ENCODE measurements around the gene BAIAP2.

Gene BAIAP2, protein sequence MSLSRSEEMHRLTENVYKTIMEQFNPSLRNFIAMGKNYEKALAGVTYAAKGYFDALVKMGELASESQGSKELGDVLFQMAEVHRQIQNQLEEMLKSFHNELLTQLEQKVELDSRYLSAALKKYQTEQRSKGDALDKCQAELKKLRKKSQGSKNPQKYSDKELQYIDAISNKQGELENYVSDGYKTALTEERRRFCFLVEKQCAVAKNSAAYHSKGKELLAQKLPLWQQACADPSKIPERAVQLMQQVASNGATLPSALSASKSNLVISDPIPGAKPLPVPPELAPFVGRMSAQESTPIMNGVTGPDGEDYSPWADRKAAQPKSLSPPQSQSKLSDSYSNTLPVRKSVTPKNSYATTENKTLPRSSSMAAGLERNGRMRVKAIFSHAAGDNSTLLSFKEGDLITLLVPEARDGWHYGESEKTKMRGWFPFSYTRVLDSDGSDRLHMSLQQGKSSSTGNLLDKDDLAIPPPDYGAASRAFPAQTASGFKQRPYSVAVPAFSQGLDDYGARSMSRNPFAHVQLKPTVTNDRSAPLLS

DNA sequence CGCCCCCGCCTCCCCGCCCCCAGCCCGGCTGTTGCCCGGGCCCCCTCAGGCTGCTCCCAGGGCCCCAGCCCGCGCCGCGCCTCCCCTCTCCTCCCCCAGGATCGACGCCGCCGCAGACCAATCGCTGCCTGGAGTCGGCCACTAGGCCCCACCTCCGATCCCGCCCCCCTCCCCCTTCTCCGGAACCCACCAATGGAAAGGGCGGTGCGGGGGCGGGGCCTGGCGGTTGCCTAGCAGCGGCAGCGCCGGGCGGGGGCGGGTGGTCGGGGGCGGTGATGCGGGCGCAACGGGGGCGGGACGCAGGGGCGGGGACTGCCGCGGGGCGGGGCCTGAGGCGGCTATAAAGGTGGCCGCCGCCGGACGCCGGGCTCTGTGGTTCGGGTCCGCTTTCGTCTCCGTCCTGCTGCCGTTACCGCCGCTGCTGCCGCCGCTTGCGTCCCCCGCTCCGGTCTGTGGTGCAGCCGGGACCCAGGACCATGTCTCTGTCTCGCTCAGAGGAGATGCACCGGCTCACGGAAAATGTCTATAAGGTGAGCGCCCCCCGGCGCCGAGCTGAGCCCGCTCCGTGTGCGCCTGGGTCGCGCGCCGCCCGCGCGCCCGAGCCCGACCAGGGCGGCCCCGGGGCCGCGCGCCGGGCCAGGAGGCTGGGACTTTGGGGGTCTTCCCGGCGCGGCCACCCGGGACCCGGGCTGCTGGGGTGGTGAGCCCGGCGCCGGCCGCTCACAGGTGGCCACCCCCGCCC is at the start of gene BAIAP2:
Gene BAIAP2, plus strand, starts transcription at position 373 of the 742 bp plus-strand sequence. Its CDS starts 104 bp downstream, at position 477.
- peak; percentile 98 for DNase-seq

DNA sequence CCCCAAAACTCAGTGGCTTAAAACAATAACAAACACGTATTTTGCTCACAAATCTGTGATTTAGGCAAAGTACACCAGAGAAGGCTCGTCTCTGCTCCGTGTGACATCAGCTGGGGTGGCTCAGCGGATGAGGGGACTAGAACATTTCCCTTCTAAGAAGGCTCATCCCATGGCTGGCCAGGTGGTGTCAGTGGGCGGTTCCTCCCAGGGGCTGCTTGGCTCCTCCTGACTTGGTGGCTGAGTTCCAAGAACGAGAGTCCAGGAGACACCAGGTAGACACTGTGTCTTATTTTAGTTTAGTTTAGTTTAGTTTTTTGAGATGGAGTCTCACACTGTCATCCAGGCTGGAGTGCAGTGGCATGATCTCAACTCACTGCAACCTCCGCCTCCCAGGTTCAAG is 48.9 kb upstream of the BAIAP2 start:
- DNase-seq, result no peak

DNA sequence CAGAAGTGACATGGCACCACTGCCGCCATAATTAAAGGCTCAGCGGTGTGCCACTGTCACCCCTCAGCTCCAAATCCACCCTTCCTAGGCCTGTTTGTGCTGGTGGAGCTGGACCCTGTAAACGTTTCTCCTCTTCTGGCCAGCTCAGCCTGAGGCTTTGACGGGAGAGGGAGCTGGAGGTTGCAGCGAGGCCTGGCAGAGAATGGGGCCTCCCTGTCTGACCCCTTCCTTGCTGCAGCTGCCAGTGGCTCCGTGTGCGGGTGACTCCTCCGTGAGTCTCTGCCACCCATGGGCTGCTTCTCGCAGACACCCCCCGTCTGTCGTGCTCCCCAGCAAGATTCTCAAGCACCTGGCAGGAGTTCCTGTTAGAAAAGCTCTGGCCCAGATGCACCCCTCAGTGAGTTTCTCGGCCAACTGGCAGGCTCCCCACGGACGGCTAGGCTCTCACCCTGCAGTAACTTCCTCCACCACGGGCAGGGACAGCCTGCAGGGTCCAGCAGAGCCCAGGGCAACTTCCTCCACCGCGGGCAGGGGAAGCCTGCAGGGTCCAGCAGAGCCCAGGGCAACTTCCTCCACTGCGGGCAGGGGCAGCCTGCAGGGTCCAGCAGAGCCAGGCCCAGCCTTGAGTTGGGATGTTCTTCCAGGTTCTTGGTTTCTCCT is 48.0 kb upstream of the BAIAP2 start:
- no peak for DNase-seq

DNA sequence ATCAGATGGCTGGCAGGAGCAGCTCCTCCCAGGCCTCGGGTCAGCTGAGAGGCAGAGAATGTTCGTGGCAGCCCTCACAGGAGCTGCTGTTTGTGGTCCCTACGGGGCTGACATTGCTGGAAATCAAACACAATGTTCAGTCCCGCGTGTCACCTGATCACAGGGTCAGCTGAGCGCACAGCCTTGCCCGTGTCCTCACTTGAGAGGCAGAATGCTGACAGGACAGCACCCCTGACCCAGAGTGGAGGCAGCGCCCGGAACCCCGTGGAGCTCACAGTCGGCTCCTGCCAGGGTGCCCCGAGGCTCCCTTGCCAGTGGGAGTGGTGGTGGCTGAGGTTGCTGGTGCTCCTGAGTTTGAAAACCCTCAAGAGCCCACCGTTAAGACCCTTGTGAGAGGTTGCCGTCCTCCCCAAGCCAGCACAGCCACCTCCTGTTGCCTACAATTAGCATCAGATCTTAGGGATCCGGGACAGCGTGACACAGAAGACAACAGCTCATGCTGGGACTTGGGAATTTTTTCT is 47.0 kb upstream of the BAIAP2 start:
- no peak for DNase-seq

DNA sequence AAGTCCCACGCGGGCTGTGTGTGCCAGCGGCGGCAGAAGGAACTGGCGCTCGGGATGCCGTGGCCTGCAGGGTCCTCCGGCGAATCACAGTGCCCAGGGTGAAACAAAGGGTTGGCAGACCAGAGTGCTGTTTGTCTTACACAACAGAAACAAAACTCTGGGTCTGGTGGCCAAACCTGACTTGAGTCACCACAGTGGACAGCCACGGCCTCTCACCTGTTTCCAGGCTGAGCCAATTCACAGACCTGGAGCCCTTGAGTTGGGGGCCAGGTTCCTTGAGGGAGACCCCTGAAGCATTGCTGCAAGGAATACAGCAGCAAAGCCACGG is 45.4 kb upstream of the BAIAP2 start:
- DNase-seq, result no peak

DNA sequence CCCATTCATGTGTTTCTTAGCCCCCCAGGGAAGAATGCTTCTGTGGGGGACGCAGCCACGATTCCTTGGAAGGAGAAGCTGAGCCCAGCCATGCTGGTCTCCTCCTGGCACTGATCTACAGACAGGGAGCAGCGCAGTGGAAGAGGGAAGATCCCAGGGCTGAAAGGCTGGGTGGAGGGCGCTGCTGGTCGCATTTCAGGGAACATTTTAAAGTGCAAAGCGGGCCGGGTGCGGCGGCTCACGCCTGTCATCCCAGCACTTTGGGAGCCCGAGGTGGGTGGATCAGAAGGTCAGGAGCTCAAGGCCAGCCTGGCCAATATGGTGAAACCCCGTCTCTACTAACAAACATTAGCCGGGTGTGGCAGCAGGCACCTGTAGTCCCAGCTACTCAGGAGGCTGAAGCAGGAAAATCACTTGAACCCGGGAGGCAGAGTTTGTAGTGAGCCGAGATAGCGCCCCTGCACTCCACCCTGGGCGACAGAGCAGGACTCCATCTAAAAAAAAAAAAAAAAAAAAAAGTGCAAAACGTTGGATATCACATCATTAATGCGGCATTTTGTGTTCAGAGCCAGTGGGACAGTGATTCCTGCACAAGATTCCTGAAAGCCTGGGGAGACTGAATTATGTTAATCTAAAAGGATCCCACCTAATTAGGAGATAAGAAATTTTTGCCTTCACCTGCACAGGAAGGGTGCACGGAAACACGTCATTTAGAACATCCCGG is 43.9 kb upstream of the BAIAP2 start:
- no peak for DNase-seq

DNA sequence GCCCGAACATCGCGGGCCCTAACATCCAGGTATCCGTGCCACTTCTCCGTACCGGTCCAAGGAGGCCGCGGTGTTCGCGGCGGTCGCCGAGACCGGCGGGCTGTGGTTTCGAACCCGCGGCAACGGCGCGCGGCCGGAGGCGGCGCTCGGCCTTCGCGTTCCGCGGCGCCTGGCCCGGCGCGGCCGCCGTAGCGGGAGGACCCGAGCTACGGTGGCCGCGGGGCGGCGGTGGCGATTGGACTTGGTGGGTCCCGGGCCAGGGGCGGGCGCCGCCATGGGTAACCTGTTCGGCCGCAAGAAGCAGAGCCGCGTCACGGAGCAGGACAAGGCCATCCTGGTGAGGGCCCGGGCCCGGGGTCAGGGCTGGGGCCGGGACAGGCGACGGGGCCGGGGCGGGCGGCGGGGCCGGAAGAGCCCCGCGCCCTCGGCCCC is 43.3 kb upstream of the BAIAP2 start, which contains the start of gene CHMP6:
Gene CHMP6, plus strand, starts transcription at position 197 of the 432 bp plus-strand sequence. Its CDS starts 78 bp downstream, at position 275.
- DNase-seq, result peak; percentile 67

DNA sequence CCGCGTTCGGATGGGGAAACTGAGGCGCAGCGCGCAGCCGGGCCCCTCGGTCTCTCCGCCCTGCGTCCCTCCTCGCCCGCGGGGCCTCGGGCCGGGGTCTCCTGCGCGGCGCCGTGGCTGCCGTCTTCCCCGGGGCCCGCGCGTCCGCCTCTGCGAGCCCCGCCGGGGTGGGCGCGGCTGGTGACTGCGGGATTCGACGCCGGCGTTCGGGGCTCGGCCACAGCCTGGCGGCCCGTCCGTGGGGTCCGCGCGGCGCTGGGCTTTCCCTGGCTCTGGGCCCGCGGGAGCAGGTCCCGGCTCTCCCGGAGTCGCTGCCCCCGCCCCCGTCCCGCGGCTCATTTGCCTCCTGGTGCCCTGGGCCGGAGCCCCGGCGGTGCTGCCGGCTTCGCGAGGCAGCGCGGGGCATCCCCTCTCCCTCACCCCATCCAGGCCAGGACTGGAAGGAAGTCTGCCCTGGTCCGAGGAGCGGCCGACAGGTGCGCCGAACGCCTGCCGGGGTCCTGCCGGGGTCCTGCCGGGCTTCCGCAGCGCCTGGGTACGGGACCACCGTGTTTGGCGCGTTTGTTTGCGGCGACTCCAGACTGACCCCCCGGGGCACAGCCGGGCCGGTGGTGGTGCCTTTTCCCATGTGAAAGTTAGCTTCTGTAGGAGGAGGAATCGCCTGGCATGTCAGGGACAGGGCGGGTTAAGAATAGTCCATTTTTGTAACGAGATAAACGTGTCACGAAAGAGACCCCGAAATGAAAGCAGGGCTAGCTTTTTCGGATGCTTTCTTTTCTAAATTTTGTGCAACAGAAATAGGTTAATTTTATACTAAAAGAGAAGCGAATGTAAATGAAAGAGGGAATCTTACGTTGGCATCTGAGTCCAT is 42.6 kb upstream of the BAIAP2 start:
- DNase-seq, result no peak

DNA sequence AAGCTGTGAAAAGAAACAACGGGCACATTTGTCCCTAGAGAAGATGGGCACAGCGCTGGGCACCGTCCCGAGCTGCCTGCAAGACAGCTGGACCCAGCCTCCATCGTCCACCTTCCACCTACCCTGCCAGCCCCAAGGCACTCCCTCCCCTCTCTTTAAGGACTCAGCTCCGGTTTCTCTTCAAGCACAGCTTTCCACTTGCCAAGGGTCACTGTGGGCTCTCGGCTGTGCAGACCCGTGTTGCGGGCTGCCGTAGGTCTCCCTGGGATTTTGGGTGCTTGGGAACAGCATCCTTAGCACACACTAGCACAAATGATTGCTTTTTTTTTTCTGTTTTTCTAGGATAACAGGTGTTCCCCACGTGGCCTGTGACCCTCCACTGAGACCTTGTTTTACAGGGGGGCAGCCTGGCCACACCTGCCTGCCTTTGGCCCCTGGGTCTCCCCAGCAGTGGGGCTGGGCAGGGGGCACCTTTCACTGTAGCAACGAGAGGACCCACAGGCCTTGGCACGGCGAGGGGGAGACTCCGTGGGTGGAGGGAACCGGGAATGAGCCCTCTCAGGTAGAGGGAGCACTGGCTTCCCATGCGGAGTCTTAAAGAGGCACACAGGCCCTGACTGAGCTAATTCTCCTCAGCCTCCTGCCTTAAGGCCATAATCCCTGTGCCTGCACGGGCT is 41.9 kb upstream of the BAIAP2 start:
- no peak for DNase-seq

DNA sequence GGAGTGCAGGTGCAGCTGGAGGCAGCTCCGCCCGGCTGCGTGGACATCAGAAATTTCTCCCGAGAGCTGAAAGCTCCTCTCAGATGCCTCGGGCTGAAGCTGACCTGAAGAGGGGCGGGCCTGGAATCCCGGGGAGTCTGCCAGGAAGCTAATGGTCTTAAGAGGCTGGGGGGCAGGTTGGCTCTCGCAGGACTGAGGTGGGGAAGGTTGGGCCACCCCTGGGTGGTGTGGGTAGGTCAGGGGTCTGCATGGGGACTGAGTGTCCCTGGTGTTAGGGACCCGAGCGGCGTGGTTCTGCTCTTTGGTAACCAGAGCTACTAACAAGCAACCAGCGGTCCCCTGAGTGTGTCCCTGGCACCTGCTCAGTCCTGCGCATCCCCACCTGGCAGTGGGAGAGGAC is 39.8 kb upstream of the BAIAP2 start:
- DNase-seq, result no peak

DNA sequence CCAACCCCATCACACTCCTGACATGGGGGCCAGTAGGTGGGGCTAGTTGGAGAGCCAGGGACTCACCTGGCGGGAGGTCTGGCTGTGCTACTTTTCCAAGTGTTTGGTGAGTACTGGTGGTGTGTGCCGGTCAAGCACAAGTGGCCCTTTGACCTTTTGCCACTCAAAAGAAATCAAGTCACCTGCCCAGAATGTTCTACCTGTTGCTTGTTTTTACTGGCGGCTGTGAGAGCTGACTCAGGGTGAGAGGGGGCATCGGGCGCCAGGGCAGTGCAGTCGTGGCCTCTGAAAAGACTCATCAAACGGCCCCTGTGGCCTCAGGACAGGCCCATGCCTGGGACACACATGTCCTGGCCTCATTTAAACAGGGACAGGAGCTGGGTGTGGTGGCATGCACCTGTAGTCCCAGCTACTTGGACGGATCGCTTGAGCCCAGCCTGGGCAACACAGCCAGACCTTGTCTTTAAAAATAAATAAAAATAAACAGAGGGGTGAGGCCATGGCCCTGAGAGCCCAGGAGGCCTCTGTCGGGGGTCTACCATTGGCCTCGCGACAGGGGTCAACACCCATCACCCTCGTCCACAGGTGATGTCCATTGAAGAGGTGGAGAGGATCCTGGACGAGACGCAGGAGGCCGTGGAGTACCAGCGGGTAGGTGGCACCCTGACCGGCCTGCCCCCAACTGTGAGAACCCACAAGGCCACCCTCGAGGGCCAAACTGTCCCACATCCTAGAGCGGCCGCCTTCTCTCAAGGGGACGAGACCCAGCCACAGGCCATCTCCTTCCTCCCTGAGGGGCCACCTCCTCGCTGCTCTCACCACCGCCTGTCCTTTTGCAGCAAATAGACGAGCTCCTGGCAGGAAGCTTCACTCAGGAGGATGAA is 38.3 kb upstream of the BAIAP2 start:
- DNase-seq, result no peak

DNA sequence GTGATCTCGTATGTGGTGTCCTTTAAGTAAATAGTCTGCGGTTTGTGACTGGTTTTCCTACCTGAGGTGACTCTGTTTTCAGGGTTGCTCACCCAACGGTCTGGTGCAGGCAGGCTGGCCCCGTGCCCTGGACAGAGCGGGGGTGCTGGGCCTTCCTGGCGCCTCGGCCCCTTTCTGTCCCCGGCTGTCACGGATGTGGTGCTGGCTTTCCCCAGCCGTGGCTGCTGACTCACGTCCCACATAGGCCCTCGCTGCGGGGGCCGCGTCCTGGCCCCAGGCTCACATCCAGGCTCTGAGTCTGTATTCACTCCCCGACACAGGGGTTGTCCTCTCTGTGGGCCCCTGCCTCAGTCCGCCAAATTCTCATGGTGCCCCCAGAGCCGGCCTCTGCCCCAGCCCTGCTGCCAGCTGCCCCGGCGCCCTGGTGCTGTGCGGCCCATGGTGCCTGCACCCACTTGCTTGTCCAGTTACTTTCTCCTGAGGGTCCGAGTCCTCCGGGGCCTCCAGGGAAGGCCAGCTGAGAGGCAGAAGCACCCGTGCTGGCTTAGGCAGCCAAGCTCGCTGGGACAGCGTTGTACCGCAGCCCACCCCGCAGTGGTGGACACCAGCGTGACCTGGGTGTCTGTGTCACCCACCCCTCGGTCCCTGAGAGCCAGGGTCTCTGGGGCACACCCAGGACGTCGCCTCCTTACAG is 37.4 kb upstream of the BAIAP2 start:
- DNase-seq, result no peak

DNA sequence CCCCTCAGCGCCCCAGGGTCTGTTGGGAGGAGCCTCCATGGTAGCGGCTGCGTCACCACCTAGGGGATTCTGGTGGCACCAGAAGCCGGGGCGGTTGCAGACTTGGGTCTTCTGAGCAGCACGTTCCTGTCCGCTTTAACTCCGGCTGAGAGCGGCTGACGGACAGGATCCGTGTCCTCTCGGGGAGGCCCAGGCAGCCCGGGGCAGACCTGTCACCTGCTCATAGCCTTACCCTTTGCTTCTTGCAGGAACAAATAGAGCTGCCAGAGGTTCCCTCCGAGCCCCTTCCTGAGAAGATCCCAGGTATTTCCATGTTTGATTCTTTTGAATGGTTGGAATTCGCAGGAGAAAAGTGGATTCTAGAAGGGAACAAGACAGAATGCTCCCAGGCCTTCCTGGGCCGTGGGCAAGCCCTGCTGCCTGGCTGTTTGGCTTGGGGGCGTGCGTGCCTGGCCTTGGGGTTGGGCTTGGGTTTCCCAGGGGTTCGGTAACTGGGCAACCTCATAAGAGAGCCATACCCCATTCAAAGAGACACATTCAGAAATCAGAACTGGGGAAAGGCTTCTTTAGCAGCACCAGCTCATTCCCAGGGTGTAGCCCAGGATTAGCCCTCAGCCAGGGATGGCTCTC is 36.7 kb upstream of the BAIAP2 start:
- no peak for DNase-seq

DNA sequence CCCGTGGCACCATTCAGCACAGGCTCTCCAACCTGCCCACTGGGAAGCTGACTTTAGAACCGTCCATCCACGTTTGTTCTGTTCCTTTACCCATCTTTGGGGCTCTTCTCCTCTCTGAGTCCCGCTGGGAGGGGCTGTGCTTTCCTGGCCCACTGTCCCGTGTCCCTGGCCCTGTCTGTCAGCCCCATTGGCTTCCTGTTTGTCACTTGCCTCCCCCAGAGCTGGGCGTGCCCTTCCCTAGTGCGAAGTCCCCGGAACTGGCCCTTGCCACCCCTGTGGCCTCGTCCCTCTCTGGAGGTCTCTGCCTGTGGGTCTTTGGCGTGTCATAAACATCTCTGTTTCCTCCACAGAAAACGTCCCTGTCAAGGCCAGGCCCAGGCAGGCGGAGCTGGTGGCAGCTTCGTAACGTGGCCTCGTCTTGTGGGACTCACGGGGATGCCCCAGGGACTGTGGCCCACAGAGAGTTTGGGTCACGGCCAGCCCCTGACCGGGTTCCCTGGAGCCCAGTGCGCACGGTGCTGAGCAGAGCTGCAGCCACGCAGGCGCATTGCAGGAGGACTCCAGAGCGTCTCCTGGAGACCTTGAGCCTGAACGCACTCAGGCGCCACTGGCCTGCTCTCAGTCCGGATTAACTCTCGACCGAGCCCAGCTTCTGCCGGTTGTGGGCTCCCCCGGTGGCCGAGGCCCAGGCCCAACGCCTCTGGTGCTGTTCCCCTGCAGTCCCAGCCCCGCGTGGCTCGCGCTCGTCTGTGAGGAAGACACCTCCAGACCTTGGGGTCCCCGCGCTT is 36.0 kb upstream of the BAIAP2 start:
- no peak for DNase-seq

DNA sequence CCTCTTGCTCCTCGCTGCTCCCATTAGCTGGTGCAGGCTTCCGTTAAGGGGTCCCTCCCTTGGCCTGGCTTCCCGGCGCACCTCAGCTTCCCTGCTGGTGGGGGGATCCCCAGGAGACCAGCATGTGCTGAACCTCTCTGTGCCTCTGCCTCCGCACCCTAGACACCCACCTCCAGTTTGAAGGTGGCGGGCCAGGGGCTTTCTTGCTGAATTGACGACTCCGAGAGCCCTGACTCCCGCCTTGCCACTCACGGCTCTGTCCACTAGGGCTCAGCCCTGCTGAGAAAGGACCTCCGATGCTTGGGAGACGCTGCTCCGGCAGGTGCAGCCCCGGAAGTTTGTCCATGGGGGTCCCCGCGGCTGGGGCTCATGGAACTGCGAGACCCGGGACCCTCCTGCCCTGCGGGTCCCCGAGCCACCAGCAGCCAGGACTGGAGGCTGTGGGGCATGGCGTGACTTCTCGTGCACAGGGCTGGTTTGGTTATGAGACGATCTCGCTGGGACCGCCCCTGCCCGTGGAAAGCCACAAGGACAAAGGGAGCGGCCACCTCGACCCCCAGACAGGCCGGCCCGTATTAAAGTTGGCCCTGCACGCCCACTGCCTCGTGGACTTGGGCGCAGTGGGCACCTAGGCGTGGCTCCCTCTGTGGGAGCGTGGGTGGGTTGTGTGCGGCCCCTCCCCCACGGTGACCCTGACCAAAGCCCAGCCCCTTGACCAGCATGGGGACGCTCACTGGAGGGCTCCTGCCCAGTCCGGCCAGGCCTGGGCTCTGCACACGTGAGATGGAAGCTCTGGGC is 35.2 kb upstream of the BAIAP2 start:
- DNase-seq, result no peak

DNA sequence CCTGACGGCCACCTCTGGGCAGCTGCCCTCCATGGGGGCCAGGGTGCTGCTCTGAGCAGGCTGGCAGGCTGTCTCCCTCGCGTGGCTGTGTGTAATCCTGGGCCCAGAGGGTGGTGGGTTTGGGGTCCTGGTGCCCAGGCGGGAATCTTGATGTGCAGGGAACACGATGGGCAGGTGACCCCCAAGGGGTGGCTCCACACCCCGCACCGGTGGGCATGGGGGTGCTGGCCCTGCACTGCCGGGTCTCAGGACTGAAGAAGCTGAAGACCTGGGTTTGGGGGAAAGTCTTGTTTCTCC is 34.7 kb upstream of the BAIAP2 start:
- no peak for DNase-seq

Data from NCI-H1436 (cell line).